Liver (tissue), 9 donors: ENCODE results near the gene APOOL. TPM values are rescaled to one million over a fixed set of nuclear protein-coding genes. Genes with fewer than 3 reads are reported as not detected.
"Not testable (repeated sequence)": the region's sequence is repeated elsewhere in the genome, so short reads cannot be mapped to it uniquely, and the experiment has no call there.

Source experiments
- DNase-seq: peaks from one replicate; pipeline ENCODE4 v3.0.0-alpha.2; 2017; ENCODE audit warnings: low spot score
- H3K27ac ChIP-seq, 2 donors: one replicate each; pipeline ENCODE4 v1.7.0; 2013; ENCODE audit warnings: inconsistent platforms in 2 of 2, low read length in 2 of 2, control low read depth in 1 of 2, low read depth in 1 of 2, mild to moderate bottlenecking in 1 of 2
- H3K27me3 ChIP-seq, 4 donors: one replicate each; pipeline versions ENCODE4 v1.6.1 to v1.7.0; 2013; ENCODE audit warnings: low read length in 3 of 4, inconsistent platforms in 1 of 4, mild to moderate bottlenecking in 1 of 4, moderate library complexity in 1 of 4; ENCODE audit not compliant: control insufficient read depth in 4 of 4, insufficient read depth in 4 of 4
- H3K36me3 ChIP-seq, 4 donors: one replicate each; pipeline versions ENCODE4 v1.6.1 to v1.7.0; 2013; ENCODE audit warnings: low read length in 3 of 4, mild to moderate bottlenecking in 3 of 4, low read depth in 1 of 4, moderate library complexity in 1 of 4; ENCODE audit not compliant: control insufficient read depth in 4 of 4, insufficient read depth in 3 of 4
- H3K4me1 ChIP-seq, 4 donors: one replicate each; pipeline versions ENCODE4 v1.6.1 to v1.7.0; 2013; ENCODE audit warnings: low read length in 3 of 4, mild to moderate bottlenecking in 3 of 4, moderate library complexity in 1 of 4; ENCODE audit not compliant: control insufficient read depth in 4 of 4, insufficient read depth in 4 of 4
- H3K4me3 ChIP-seq, 3 donors: one replicate each; pipeline versions ENCODE4 v1.6.1 to v1.7.0; 2013; ENCODE audit warnings: low read length in 3 of 3, control low read depth in 1 of 3, low read depth in 1 of 3, mild to moderate bottlenecking in 1 of 3
- H3K9ac ChIP-seq, 2 donors: one replicate each; pipeline ENCODE4 v1.7.0; 2013; ENCODE audit warnings: low read length in 2 of 2, mild to moderate bottlenecking in 2 of 2, moderate library complexity in 2 of 2, control low read depth in 1 of 2, low read depth in 1 of 2
- H3K9me3 ChIP-seq, 4 donors: one replicate each; pipeline versions ENCODE4 v1.6.1 to v1.7.0; 2013; ENCODE audit warnings: low read length in 3 of 4; ENCODE audit not compliant: control insufficient read depth in 4 of 4
- CTCF ChIP-seq: fragments of 150-350 bp; IDR thresholded peaks from 2 replicates; pipeline ENCODE4 v1.5.1; 2017; ENCODE audit warnings: improper control_type of control experiment, low read depth, low read length; ENCODE audit not compliant: missing input control
- FOXA1 ChIP-seq: IDR thresholded peaks from 2 replicates; pipeline ENCODE4 v1.6.1; 2016; ENCODE audit warnings: antibody characterized with exemption
- MAX ChIP-seq: IDR thresholded peaks from 2 replicates; pipeline ENCODE4 v1.6.1; 2016; ENCODE audit warnings: antibody characterized with exemption
- NR2F2 ChIP-seq: IDR thresholded peaks from 2 replicates; pipeline ENCODE4 v1.6.1; 2016; ENCODE audit warnings: antibody characterized with exemption
- RAD21 ChIP-seq, 2 donors: IDR thresholded peaks; 2 replicates each; pipeline ENCODE4 v1.6.1; 2016; ENCODE audit warnings: antibody characterized with exemption in 2 of 2, mild to moderate bottlenecking in 2 of 2
- YY1 ChIP-seq: IDR thresholded peaks from 2 replicates; pipeline ENCODE4 v1.6.1; 2016; ENCODE audit warnings: antibody characterized with exemption, mild to moderate bottlenecking
- ZBTB33 ChIP-seq: IDR thresholded peaks from 2 replicates; pipeline ENCODE4 v1.6.1; 2016; ENCODE audit warnings: antibody characterized with exemption
- WGBS: extraction: QIAGEN DNeasy Blood & Tissue Kit; methylation state at CpG from one replicate; pipeline ENCODE4 v1.1.7; 2013; 5-methylcytosine and 5-hydroxymethylcytosine counted together
- polyA plus RNA-seq, 2 donors: library from polyadenylated mRNA; stranded (reverse) in 1 of 2; unstranded in 1 of 2; fragments of 200-250 nt in 1 of 2; fragments of >200 nt in 1 of 2; fragmentation: Nextera tagmentation in 1 of 2; extraction: Ambion mirVana in 1 of 2; gene quantifications; one replicate each; pipeline versions ENCODE4 v1.2.1 to v1.2.3, GENCODE V29; 2013 to 2015
- total RNA-seq, 2 donors: library from RNA; depleted of rRNA; stranded (reverse); fragments of >200 nt; gene quantifications; one replicate each; pipeline ENCODE4 v1.2.3, GENCODE V29; 2014
- donor health status: healthy.
- donor health status: healthy.
- donor health status: healthy.
- donor health status: healthy.
- donor health status: healthy.

Gene APOOL
- total and polyA plus RNA-seq, 4 donors = 7.5 to 12.1 (median 10.7) TPM

DNA sequence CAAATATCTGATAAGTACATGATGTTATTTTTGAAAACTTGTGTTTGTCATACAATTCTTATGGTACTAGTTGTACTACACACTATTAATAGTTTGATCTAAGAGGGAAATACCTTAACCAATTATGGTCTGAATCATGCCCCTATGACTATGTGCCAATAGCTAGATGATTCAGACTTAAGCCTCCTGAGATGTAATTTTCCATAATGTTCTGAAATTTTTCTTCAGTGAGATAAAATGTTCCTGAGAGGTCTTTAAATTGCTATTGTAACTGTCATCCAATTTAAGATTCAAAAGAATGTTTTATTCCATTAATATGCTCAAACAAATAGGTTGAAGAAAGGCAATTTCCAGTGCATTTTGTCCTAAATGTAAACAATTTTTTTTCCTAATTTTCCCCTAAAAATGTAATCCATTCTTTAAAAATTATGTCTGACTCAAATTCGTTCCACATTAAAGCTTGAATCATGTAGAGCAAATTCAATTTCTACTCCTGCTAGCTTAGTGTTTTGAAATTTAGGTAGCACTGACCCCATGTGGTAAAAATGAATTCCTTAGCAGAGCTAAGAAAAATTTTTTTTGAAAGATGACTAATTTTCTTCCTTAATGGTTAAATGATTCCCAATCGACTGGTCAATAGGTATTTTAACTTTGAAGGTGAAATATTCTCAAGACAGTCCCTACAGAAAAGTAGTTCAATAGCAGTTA is 49.1 kb downstream of the APOOL start:
- DNase-seq = no peak
- no peaks in the 10 kb centered on the region for H3K9me3 ChIP-seq
- H3K9ac ChIP-seq = no peak overlapping the region
- no peaks in the 10 kb centered on the region for H3K27me3 ChIP-seq
- TF ChIP-seq CTCF (peak; percentile 27), NR2F2 (no peak), YY1 (no peak), MAX (no peak), RAD21 (IDR thresholded peaks at IDR 0.05) (peak; percentile 65 to 66)
- H3K4me1 ChIP-seq = no peaks in the 10 kb centered on the region
- H3K36me3 ChIP-seq = no peaks in the 10 kb centered on the region
- WGBS = 45% methylated on average over 2 of the region's 2 CpGs
- H3K27ac ChIP-seq = no peak overlapping the region
- H3K4me3 ChIP-seq = no peak overlapping the region

GRCh38 chrX:85065512-85066198 is 62.0 kb downstream of the APOOL start:
- 93% methylated on average over 4 of the region's 4 CpGs for WGBS
- Histone ChIP-seq H3K27ac (no peak overlapping the region), H3K9ac (no peak overlapping the region), H3K36me3 (peaks cover 0 to 3% (median under 1%) of the 10 kb centered on the region in 4 donors), H3K4me1 (no peaks in the 10 kb centered on the region), H3K9me3 (peaks cover 0 to 2% (median 0%) of the 10 kb centered on the region in 4 donors), H3K27me3 (no peaks in the 10 kb centered on the region), H3K4me3 (no peak overlapping the region)
- DNase-seq = no peak
- no peak for TF ChIP-seq YY1
- no peak for TF ChIP-seq FOXA1

- not testable (repeated sequence) for H3K9ac ChIP-seq, H3K4me1 ChIP-seq, DNase-seq, H3K4me3 ChIP-seq, H3K27me3 ChIP-seq, H3K36me3 ChIP-seq, H3K9me3 ChIP-seq, H3K27ac ChIP-seq
- 100% methylated on average over 1 of the region's 1 CpG for WGBS
Measured at GRCh38 chrX:85077247-85077646, 73.6 kb downstream of the APOOL start.

DNA sequence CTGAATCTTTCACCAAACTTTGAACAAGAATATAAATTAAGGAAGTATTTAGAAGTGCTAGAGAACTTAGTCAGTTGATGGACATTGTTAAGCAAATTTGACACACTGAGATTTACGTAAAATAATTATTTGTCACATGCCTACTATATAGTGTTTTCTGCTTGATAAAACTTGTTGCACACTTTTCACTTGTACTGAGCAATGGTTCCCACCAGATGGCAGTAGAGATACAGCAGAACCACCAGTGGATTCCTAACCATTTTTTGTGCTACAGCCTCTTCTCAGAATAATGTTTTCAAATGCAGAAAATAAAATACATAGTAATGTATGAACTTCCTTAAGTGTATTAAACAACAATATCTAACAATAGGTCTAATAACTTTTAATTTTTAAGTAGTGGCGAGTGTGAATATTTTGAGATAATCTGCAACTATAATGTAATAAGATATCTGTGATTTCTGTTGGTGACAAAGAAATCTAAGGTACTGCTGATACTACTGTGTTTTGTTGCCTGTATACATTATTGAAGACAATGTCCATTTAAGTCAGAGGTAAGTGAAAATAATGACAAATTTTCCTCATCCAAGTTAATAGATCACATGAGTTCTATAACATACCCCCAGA is 81.2 kb downstream of the APOOL start:
- TF ChIP-seq ZBTB33 = no peak
- TF ChIP-seq CTCF = peak; percentile 59
- TF ChIP-seq RAD21 (IDR thresholded peaks at IDR 0.05) = peak; percentile 63 to 85
- WGBS = 72% methylated on average over 2 of the region's 2 CpGs

More for the DNA sequence above, 81.2 kb downstream of the APOOL start:
- no peaks in the 10 kb centered on the region for H3K9me3 ChIP-seq
- no peaks in the 10 kb centered on the region for H3K4me1 ChIP-seq
- no peak for DNase-seq
- no peaks in the 10 kb centered on the region for H3K27me3 ChIP-seq
- H3K27ac ChIP-seq = no peak overlapping the region
- no peak overlapping the region for H3K4me3 ChIP-seq
- H3K36me3 ChIP-seq = peaks cover 0 to 5% (median 2%) of the 10 kb centered on the region in 4 donors
- H3K9ac ChIP-seq = no peak overlapping the region
